Endothelial cell of umbilical vein (primary cell): Measurements from ENCODE around the gene SELPLG.

Source experiments
- EZH2 ChIP-seq: IDR thresholded peaks from 2 replicates; pipeline ENCODE4 v1.6.1; 2012; ENCODE audit warnings: borderline replicate concordance, low read depth, mild to moderate bottlenecking, moderate library complexity, low read length, inconsistent platforms; ENCODE audit not compliant: severe bottlenecking
- POLR2A ChIP-seq: IDR thresholded peaks from 2 replicates; pipeline ENCODE4 v1.6.1; 2012; ENCODE audit warnings: low read depth, mild to moderate bottlenecking, control low read depth, low read length

DNA sequence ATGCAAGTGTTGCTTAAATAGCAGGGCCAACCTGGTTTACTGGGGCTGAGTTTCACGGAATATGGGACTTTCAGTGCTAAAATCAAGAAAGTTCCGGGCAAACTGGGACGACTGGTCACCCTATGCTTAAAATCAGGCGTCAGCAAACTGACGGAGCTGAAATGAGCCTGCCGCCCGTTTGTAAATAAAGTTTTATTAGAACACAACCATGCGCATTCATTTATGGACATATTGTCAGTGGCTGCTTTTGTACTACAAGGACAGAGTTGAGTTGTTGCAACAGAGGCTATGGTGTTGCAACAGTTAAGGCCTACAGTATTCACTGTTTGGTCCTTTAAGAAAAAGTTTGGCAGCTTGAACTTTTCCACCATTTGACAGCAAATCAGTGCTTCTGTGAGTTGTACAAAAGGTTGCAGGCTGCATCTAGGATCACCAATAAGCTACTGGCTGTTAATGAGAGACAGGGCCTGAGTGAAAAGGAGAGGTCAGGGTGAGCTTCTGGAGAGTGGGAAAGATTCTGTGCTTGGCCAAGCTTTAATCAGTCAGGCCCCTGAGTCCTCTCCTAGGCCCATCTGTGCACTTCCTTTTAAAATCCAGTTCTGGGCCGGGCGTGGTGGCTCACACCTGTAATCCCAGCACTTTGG is 13.3 kb downstream of the SELPLG start:
- no peak for TF ChIP-seq EZH2
- TF ChIP-seq POLR2A, result no peak
